ENCODE results near the gene RACGAP1. TPM values are rescaled to one million over a fixed set of nuclear protein-coding genes. Genes with fewer than 3 reads are reported as not detected.
A peak's percentile ranks its signal among the peaks of the same experiment; 100 is the strongest.

RACGAP1 gene
- total RNA-seq, 1 donor = 88.1 TPM

GRCh38 chr12:50069069-50069468 is 43.8 kb upstream of the RACGAP1 start:
- no peak for TF ChIP-seq CTCF (IDR thresholded peaks at IDR 0.05; ENCODE audit: insufficient read depth, low read length)
- H3K4me3 ChIP-seq (ENCODE audit: low read depth, low read length) = no peak overlapping the region
- no peak for DNase-seq (ENCODE audit: low read depth)

- TF ChIP-seq CTCF (IDR thresholded peaks at IDR 0.05; ENCODE audit: insufficient read depth, low read length) = no peak
- DNase-seq (ENCODE audit: low read depth) = peak; percentile 61
- no peak overlapping the region for H3K4me3 ChIP-seq (ENCODE audit: low read depth, low read length)
Measured at GRCh38 chr12:50066402-50066801, 41.1 kb upstream of the RACGAP1 start.

GRCh38 chr12:50065726-50066310 is 40.5 kb upstream of the RACGAP1 start:
- H3K4me3 ChIP-seq (ENCODE audit: low read depth, low read length) = no peak overlapping the region
- no peak for TF ChIP-seq CTCF (IDR thresholded peaks at IDR 0.05; ENCODE audit: insufficient read depth, low read length)
- no peak for DNase-seq (ENCODE audit: low read depth)

GRCh38 chr12:50062728-50063460 is 37.6 kb upstream of the RACGAP1 start:
- no peak overlapping the region for H3K4me3 ChIP-seq (ENCODE audit: low read depth, low read length)
- no peak for TF ChIP-seq CTCF (IDR thresholded peaks at IDR 0.05; ENCODE audit: insufficient read depth, low read length)
- DNase-seq (ENCODE audit: low read depth) = no peak

- no peak overlapping the region for H3K4me3 ChIP-seq (ENCODE audit: low read depth, low read length)
- no peak for DNase-seq (ENCODE audit: low read depth)
- no peak for TF ChIP-seq CTCF (IDR thresholded peaks at IDR 0.05; ENCODE audit: insufficient read depth, low read length)
Measured at GRCh38 chr12:50061946-50062686, 36.8 kb upstream of the RACGAP1 start.

GRCh38 chr12:50061171-50061570 is 35.9 kb upstream of the RACGAP1 start:
- TF ChIP-seq CTCF (IDR thresholded peaks at IDR 0.05; ENCODE audit: insufficient read depth, low read length) = no peak
- no peak overlapping the region for H3K4me3 ChIP-seq (ENCODE audit: low read depth, low read length)
- peak; percentile 46 for DNase-seq (ENCODE audit: low read depth)
